Lower lobe of right lung (tissue), 2 donors: ENCODE data around the gene DUSP6. TPM values are rescaled to one million over a fixed set of nuclear protein-coding genes. Genes with fewer than 3 reads are reported as not detected.

ENCODE experiments used
- ATAC-seq, 2 donors: fragments of 200-7000 bp; cut with Tn5 transposase; one replicate each; pipeline ENCODE4 v1.9.1; 2020 to 2022; ENCODE audit warnings: mild to moderate bottlenecking in 2 of 2, moderate library complexity in 2 of 2
- DNase-seq: peaks from one replicate; pipeline ENCODE4 v3.0.0-alpha.2; 2020
- H3K27ac ChIP-seq: fragments of 200-600 bp; one replicate; pipeline ENCODE4 v1.8.0; 2022
- H3K27me3 ChIP-seq: fragments of 200-600 bp; one replicate; pipeline ENCODE4 v1.8.0; 2022; ENCODE audit warnings: low read depth
- H3K36me3 ChIP-seq: fragments of 200-600 bp; one replicate; pipeline ENCODE4 v1.8.0; 2022; ENCODE audit warnings: mild to moderate bottlenecking
- H3K4me1 ChIP-seq: fragments of 200-600 bp; one replicate; pipeline ENCODE4 v1.8.0; 2022
- H3K4me3 ChIP-seq: fragments of 200-600 bp; one replicate; pipeline ENCODE4 v1.8.0; 2022; ENCODE audit warnings: mild to moderate bottlenecking
- H3K9me3 ChIP-seq: fragments of 200-600 bp; one replicate; pipeline ENCODE4 v1.8.0; 2022
- intact Hi-C: fragments of 100-400 bp; cut with DNase I; formaldehyde crosslinking; loops from one replicate; pipeline ENCODE4 v1.11.0; 2022
- total RNA-seq: library from RNA; stranded (reverse); fragmentation: NEBNext Ultra II Directional; extraction: Animal tissue kit (Norgen Biotek cat#: 25700); gene quantifications from one replicate; pipeline ENCODE4 v1.2.1, GENCODE V29; 2021
- TF ChIP-seq, protein P1 (sequence below): fragments of 200-600 bp; IDR thresholded peaks from one replicate; pipeline ENCODE4 v1.8.0; 2022; ENCODE audit warnings: antibody characterized with exemption, mild to moderate bottlenecking
- donor health status: DM: no; HTN: yes; CAD: no; lungs with severe emphysema.

Gene DUSP6
- total RNA-seq, 1 donor from 2014 or later = 196 TPM

DNA sequence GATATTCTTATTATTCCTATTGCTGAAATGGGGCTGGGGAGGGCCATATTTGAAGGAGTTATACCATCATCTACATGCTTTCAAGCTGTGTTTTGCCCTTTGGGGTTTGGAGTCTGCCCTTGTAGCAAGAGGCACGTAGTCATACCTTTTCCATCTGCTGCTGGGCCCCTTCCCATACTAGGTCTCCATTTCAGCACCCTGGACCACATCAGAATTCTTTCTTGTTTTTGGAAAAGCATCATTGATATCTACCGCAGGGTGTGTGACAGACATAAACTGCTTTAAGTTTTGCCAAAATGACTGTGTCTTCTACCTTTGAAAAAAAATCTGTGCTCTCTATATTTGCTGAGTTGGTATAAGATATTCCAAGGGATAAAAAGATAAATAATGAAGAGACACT lies 12.3 kb upstream of the DUSP6 start:
- no peaks in the 10 kb centered on the region for H3K27me3 ChIP-seq
- ATAC-seq (no peak), DNase-seq (no peak)
- intact Hi-C loops = no loop called here
- H3K27ac ChIP-seq = no peak overlapping the region
- TF ChIP-seq, protein P1, sequence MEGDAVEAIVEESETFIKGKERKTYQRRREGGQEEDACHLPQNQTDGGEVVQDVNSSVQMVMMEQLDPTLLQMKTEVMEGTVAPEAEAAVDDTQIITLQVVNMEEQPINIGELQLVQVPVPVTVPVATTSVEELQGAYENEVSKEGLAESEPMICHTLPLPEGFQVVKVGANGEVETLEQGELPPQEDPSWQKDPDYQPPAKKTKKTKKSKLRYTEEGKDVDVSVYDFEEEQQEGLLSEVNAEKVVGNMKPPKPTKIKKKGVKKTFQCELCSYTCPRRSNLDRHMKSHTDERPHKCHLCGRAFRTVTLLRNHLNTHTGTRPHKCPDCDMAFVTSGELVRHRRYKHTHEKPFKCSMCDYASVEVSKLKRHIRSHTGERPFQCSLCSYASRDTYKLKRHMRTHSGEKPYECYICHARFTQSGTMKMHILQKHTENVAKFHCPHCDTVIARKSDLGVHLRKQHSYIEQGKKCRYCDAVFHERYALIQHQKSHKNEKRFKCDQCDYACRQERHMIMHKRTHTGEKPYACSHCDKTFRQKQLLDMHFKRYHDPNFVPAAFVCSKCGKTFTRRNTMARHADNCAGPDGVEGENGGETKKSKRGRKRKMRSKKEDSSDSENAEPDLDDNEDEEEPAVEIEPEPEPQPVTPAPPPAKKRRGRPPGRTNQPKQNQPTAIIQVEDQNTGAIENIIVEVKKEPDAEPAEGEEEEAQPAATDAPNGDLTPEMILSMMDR = no peak
- no peaks in the 10 kb centered on the region for H3K4me1 ChIP-seq
- H3K9me3 ChIP-seq = no peaks in the 10 kb centered on the region
- H3K4me3 ChIP-seq = no peak overlapping the region
- H3K36me3 ChIP-seq = no peaks in the 10 kb centered on the region

DNA sequence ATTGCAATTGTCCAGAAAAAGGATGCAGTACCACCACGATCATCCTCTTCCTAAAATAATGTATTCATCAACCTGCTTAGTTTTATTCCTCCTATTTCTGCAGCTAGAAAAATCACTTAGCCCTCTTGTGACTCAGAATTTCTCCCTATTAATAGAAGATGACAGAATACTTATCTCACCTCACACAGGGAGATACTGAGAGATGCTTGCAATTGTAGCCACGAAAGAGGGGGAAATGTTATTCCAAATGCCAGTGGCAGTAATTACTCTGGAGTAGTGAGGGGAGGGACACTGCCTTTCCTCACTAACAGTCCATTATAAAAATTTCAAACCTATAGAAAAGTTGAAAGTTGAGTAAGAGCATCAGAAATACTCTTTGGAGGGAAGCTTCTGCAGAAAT lies 11.8 kb upstream of the DUSP6 start:
- TF ChIP-seq, protein P1 = no peak
- Histone ChIP-seq H3K36me3 (no peaks in the 10 kb centered on the region), H3K4me1 (no peaks in the 10 kb centered on the region), H3K4me3 (no peak overlapping the region), H3K27ac (no peak overlapping the region), H3K9me3 (no peaks in the 10 kb centered on the region), H3K27me3 (no peaks in the 10 kb centered on the region)
- ATAC-seq (no peak), DNase-seq (no peak)
- intact Hi-C loops = no loop called here

GRCh38 chr12:89363582-89363981 lies 11.3 kb upstream of the DUSP6 start:
- no peak overlapping the region for H3K4me3 ChIP-seq
- DNase-seq = no peak
- no peaks in the 10 kb centered on the region for H3K4me1 ChIP-seq
- H3K36me3 ChIP-seq = no peaks in the 10 kb centered on the region
- TF ChIP-seq, protein P1 = no peak
- no peaks in the 10 kb centered on the region for H3K27me3 ChIP-seq
- intact Hi-C loops = no loop called here
- H3K27ac ChIP-seq = no peak overlapping the region
- ATAC-seq = no peak
- no peaks in the 10 kb centered on the region for H3K9me3 ChIP-seq

DNA sequence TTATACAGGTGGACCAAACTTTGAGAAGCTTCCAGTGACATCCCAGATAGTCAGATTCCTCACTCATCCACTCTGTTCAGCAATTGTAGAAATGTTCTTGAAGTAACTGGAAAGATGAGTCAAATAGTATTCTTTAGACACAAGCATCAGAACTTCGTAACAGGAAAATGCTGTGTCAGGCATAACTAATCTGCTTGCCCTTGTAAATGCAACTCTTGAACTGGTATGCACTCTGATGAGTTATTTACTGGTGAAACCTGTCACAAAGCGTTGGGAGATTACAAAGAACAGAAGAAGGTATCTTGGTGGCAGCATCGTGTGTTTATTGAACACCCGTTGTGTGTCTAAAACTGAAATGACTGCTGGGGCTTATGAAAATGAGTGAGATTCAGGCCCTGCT lies 10.8 kb upstream of the DUSP6 start:
- H3K4me3 ChIP-seq = no peak overlapping the region
- no peak overlapping the region for H3K27ac ChIP-seq
- TF ChIP-seq, protein P1 = no peak
- ATAC-seq (no peak), DNase-seq (no peak)
- no peaks in the 10 kb centered on the region for H3K9me3 ChIP-seq
- no peaks in the 10 kb centered on the region for H3K36me3 ChIP-seq
- peaks cover 2% of the 10 kb centered on the region for H3K4me1 ChIP-seq
- intact Hi-C loops = no loop called here
- H3K27me3 ChIP-seq = no peaks in the 10 kb centered on the region

DNA sequence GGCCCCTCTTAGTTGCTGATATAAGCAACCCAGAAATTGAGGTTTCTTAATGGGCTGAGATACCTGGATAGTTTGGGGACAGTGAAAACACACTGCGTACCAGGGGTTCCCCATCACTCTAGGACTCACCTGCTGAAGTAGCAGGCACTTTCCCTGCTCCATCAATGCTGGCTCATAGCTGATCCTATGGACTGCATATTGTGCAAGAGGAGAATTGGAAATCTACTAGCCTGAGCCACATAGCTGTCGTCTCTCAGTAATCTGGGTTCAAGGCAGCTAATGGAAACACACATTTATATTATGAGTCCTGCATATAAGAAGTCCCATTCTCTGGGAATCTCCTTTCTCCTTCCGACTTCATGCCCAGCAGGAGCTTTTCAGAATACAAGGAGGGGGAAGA lies 7.3 kb upstream of the DUSP6 start:
- intact Hi-C loops = no loop called here
- no peaks in the 10 kb centered on the region for H3K9me3 ChIP-seq
- no peak for DNase-seq
- H3K36me3 ChIP-seq = no peaks in the 10 kb centered on the region
- H3K4me3 ChIP-seq = no peak overlapping the region
- H3K4me1 ChIP-seq = peaks cover 26% of the 10 kb centered on the region
- H3K27ac ChIP-seq = no peak overlapping the region
- TF ChIP-seq, protein P1 = no peak
- no peak for ATAC-seq
- H3K27me3 ChIP-seq = no peaks in the 10 kb centered on the region

DNA sequence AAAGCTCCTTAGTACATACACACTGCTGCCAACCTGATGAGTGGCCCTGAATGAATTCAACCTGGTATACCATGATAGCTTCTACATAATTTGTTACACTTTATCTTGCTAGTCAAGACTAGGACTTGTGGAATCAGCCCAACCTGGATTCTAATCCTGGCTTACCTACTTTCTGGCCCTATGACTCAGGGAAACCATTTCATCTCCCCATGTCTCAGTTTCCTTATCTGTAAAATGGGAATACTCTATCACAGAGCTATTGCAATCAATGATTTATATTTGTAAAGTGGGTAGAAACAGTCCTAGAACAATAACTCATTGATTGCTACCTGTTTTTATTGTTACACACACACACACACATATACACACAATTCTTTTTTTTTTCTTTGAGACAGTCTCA lies 6.5 kb upstream of the DUSP6 start:
- intact Hi-C loops = no loop called here

More for the DNA sequence above, 6.5 kb upstream of the DUSP6 start:
- Histone ChIP-seq H3K9me3 (no peaks in the 10 kb centered on the region), H3K27ac (no peak overlapping the region), H3K4me1 (peaks cover 26% of the 10 kb centered on the region), H3K27me3 (no peaks in the 10 kb centered on the region), H3K36me3 (no peaks in the 10 kb centered on the region), H3K4me3 (no peak overlapping the region)
- ATAC-seq = no peak
- no peak for DNase-seq
- TF ChIP-seq, protein P1 = no peak
